Stimulated activated CD8-positive, alpha-beta memory T cell treated with anti-CD3 and anti-CD28 coated beads, Interleukin-7, amount 100 ng/mL, for 24 hours (primary cell): ENCODE data around the gene SLC12A7.

ENCODE experiments used
- DNase-seq: peaks from one replicate; pipeline ENCODE4 v3.0.0-alpha.2; 2020; ENCODE audit warnings: low read depth

The SLC12A7 gene

DNA sequence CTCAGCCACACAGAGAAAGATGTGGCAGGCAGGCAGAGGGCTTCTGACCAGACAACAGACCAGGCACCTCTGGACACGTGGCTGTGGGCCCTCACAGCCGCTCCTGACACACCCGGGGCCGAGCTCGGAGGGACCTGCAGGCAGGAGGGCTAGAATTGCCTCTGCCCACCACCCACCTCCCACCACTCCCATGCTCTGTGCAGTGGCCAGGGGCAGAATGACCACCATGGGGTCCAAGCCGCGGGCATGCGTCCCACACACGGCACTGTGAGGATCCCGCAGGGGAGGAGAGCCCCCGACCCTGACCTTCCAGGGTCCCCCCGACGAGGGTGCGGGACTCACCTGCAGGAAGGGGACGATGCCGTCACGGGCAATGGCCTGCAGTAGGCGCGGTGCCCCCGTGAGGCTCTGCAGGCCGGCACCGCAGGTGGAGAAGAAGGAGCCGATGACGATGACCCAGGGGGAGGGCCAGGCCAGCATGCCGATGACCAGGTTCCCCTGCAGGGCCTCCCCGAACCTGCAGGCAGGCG, 34.3 kb downstream of the SLC12A7 start:
- no peak for DNase-seq

DNA sequence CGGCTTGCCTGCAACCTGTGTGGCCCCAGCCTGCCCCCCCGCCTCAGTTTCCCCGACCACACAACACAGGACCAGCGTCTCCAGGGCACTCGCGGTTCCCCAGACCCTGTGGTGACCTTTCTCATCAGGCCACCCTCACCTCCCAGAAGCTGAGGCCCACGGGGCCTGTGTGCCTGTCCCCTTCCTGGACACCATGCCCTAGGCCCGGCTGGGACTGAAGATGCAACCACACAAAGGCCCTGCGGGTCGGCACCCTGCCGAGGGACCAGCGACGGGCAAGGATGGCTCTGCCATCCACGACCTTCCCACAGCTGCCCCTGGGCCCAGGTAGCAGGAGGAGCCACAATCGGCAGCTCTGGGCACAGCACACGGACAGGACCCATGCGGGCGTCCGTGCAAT, 34.8 kb downstream of the SLC12A7 start:
- DNase-seq = no peak

DNA sequence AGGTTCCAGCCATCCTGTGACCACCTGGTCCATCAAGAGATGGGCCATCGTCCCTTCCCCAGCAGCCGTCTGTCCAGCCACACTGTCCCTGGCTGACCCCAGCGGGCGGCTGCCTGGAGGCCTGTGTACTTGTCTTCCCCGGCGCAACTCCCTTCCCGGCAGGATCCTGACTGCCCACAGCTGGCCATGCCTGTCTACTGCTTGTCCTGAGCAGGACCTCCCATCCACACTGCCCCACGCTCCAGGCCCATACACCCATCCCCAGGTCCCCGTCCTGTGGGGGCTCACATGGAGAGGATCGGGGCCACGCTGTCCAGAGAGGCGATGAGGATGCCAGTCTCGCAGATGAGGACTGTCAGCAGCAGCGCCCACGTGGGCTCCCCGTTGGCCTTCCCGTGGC, 35.5 kb downstream of the SLC12A7 start:
- no peak for DNase-seq

DNA sequence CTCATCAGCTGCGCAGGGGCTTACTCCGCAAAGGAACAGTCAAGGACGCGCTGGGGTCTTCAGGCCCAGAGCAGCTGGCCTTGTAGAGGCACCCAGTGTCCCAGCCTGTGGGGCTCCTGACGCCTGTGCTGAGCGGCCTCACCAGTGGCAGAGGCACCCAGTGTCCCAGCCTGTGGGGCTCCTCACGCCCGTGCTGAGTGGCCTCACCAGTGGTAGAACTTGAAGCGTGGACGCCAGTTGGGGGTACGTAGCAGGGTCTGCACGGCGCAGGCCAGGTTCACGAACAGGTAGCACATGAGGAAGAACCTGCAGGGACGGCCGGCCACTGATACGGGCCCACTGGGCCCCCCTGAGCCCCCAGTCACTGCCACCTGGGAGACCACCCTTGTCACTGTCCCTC, 35.9 kb downstream of the SLC12A7 start:
- DNase-seq = no peak

DNA sequence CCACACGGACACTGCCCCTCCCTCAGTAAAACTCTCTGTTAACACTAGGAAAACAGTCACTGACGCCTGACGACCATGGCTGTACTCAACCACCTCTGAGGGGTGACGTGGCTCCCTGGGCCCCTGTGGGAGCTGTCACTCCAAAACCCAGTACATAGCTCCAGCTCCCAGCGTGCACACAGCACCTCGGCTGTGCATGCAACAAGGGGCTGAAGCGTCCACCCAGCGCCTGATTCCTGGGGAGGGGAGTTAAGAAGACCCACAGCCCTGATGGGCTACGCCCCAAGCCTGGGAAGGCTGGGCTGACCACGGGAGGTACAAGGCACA, 36.3 kb downstream of the SLC12A7 start:
- DNase-seq = no peak

DNA sequence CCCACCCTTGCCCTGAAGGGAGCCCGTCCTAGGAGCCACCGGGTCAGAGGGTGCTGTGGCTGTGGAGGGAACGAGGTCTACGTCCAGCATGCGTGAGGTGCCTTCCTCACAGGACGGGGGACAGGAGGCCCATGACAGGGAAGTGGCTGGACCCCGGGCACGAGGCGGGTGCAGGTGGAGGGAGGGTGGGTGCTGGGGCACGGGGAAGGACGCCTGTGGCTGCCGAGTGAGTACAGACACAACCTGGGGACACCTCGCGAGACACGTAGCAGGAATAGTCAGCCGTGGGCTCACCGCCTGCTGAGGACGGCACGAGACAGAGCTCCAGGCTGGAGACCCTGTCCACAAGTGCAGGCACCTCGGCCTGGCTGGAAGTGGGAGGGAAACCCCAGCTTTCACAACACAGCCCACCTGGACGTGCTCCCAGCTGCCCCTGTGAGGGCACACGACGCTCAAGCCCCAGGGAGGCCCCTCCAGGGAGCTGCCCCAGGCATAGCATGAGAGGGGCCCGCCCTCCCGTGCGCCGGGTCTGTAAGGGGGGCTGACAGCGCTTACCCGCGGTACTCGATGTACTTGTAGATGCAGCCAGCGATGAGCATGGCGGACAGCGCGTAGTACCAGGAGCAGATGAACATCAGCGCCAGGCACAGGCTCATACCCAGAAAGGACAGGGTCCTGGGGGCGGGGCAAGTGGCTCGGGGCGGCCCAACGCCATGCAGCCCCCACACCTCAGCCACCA, 36.9 kb downstream of the SLC12A7 start:
- DNase-seq = no peak

DNA sequence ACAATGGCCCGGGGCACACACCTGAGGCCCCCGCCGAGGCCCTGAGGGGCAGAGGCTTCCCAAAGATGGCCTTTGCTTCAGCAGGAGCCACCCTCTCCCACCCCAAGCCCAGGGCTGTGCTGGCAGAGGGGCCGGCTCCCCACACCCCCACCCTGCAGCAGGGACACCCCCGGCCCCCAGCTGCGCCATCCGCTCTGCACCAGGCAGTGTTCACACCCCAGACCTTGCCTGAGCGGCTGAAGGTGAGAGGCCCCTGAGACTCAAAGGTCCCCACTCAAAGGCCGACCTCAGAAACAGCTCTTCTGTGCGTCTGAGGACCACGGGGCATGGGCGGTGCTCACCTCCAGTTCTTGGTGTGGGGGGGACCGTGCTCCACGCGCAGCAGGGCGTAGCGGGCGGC, 37.6 kb downstream of the SLC12A7 start:
- no peak for DNase-seq

DNA sequence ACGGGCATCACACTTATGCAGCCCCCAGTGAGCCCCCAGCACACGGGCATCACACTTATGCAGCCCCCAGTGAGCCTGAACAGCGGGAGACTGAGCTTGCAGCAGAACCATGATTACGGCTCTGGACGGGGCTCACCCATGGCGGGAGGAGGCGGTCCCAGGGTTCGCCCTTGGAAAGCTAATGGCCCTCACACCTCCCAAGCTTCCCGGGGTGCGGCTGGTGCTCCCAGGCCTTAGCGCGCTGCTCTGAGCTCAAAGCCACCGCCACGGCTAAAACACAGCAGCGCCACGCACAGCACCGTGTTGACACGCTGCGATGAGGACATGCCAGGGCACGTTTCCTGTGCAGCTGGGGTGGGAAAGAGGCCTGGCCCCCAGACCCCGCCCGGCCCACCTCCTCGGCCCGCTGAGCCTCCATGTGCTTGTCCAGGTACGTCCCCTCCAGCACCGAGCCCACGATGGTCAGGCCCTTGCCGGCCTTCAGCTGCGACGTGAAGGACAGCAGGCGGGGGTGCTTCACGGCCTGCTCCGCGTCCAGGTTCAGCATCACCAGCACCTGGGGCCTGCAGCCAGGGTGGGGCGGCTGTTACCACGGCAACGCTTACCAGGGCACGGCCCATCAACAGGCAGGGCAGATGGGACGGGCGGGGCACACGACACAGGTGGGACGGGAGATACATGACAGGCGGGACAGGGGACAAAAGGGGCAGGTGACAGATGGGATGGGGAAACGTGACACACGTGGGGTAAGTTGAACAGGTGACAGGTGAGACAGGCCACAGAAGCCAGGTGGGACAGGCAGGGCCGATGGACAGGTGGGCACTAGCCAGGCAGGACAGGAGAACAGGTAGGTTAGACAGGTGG, 38.4 kb downstream of the SLC12A7 start:
- DNase-seq = no peak

DNA sequence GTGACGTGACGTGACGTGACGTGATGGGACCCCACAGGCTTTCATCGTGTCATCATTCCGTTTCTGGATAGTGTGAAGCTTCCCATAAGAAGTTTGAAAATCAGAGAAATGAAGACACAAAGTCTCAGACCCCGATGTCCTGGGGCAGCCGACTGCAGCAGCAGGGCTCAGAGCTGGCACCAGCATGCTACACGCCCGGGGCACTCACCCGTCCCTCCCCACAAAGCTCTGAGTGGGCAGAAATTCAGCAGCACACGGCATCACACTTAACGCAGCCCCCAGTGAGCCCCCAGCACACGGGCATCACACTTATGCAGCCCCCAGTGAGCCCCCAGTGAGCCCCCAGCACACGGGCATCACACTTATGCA, 42.2 kb downstream of the SLC12A7 start:
- no peak for DNase-seq

DNA sequence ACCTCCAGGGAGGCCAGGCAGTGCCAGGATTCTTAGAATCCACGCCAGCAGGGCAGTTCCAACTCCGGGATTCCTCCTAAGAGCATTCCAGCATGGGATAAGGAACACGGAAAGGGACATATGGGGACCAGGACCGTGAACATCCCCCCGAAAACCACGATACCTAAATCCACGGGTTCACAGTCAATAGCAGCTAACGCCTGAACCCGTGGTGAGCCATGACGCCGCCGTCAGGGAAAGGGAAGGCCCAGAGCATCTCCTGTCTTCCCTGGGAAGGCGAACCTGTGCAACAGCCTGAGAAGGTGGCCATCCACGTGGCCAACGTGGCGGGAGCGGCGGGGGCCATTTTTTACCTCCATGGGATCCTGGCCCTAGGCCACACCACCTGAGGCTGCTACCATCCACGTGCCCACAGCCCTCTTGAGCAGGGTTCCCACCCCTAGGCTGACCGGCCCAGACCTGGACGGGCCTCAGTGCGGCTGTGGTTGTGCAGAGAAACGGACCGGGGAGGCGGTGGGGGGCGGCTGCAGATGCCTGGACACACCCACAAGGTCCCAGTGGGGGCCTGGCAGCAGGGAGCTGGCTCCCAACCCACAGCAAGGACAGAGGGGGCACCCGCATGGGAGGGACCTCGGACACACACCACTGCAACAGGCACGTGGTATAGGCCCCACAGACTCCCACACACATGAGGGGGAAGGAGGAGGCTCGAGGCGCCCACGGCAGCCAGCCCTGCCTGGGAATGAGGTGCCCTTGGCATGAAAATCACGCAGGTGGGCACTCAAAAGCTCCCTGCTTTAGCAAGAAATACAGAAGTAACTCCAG, 42.8 kb downstream of the SLC12A7 start:
- DNase-seq = no peak

DNA sequence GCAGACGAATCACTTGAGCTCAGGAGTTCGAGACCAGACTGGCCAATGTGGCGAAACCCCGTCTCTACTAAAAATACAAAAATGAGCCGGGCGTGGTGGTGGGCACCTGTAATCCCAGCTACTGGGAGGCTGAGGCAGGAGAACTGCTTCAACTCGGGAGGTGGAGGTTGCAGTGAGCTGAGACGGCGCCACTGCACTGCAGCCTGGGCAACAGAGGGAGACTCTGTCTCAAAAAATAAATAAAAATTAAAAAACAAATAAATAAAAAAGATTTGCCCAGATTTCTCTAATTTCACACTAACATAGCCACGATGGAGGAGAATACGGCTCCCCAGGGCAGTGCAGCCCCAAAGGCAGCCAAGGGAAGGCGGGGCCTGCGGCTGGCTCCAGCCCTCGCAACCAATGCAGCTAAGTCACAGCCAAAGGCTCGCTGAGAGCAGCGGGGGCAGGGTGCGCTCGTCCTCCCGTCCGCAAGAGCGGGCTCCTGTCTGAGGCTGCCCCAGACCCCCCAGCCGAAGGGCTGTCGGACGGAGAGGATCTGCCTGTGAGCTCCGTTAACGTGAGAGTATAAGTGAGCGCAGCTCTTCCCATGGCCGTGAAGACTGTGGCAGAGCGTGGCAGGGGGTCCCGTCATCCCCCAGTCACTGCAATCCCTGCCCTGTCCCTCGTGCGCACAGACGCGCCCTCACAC, 43.5 kb downstream of the SLC12A7 start:
- DNase-seq = no peak

DNA sequence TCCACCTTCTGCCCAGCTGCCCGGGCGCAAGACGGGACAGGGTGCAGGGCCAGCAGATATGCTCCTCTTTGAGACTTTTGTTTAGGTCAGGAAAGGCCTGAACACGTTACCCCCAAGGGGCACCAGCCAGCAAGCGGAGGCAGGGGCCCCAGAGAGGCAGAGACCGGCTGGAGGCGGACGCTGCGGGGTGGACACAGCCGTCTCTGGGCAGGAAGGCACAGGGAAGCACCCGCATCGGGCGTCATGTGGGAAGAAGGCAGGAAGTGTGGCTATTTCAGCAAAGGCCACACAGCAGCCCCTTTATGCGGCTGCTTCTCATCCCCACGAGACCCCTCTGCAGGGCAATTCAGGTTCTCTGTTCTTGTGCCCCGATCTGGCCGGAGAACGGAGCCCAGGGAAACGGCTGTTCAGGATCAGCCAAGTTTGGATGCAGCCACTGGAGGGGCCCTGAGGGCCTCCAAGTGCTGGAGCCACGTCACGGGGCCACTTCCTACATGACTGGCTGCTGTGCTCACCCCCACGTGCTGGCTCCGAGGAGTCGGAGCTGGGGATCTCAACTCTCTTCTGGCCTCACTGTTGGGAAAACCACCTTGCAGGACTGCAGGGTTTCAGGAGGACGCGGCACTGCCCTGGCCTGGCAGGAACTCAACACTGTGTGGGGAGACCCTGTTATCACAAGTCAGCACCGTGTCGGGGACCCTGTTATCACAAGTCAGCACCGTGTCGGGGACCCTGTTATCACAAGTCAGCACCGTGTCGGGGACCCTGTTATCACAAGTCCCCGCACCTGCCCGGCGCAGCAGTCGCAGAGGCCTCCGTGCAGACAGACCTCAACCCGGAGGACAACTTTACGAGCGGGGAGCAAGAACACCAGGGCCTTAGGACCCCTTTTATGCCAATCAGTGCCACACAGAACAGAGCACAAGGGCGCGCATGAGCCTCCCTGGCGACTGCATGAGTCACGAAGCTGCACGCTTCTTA, 44.4 kb downstream of the SLC12A7 start:
- no peak for DNase-seq

DNA sequence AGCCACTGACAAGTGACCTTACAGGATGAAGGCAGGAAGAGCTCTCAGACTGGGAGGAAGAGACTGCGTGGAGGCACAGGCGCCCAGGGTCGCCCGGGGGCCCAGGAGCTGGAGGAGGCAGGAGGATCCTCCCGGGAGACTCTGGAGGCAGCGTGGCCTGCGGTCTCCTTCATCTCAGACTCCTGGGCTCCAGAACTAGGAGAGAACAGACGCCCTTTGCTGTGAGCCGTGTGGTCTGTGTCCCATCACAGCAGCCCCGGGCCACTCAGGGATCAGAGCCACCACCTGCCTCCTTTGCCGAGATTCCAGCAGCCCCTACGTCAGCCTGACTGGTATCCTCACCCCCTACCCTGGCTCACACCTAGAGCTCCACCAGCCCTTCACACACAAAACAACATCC, 45.2 kb downstream of the SLC12A7 start:
- no peak for DNase-seq

DNA sequence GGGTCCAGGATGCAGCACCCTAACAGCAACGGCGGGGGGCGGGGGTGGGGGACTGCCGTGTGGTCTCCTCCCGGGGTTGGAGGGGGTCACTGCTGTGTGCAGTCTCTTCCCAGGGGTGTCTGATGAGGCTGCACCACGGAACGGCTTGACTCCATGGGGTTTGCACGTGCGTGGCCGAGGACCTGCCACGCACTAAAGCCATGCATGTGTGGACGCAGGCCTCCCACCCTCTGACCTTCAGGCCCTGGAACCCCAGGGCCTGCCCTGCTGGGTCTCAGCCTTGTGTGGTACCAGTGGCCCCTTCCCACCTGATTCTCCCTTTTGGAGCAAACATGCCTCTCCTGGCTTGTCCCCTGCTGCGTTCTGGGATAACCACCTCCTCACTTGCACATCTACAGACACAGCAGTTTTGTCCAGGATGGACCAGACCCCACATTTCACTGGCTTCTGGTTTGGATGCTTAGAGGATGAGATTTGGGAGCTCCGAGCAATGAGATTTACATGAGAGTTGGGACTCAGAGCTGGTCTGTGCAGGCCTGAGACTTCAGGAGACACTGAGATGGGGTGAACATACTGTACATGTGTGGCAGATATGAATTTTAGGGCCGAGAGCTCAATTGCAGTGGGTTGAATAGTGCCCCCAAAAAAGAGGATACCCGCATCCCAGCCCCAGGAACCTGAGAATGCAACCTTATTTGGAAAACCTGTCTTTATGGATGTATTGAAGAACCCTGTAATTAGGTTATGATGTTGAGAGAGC, 45.8 kb downstream of the SLC12A7 start:
- DNase-seq = no peak

DNA sequence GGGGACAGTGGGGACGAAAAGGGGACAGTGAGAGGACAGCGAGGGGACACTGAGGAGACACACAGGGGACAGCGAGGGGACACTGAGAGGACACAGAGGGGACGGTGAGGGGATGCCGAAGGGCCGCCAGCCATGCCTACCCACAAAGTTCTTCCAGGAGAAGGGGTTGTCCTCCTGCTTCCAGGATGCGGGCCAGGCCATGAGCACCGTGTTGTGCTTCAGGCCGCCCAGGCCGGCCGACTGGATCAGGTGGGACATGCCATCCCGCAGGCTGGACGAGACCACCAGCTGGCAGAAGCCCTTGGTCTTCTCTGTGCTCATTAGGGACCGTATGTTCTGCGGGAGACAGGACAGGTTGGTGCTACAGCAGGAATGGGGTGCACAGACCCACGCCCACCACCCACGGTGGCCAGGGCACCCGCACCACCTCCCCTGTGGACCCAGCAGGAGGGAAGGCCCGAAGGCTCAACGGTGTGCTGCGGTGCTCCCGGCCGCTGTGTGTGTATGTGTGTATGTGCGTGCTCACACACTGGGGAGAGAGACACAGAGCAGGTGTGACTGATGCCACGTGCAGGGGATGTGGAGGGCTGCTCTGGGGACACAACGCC, 46.6 kb downstream of the SLC12A7 start:
- no peak for DNase-seq

DNA sequence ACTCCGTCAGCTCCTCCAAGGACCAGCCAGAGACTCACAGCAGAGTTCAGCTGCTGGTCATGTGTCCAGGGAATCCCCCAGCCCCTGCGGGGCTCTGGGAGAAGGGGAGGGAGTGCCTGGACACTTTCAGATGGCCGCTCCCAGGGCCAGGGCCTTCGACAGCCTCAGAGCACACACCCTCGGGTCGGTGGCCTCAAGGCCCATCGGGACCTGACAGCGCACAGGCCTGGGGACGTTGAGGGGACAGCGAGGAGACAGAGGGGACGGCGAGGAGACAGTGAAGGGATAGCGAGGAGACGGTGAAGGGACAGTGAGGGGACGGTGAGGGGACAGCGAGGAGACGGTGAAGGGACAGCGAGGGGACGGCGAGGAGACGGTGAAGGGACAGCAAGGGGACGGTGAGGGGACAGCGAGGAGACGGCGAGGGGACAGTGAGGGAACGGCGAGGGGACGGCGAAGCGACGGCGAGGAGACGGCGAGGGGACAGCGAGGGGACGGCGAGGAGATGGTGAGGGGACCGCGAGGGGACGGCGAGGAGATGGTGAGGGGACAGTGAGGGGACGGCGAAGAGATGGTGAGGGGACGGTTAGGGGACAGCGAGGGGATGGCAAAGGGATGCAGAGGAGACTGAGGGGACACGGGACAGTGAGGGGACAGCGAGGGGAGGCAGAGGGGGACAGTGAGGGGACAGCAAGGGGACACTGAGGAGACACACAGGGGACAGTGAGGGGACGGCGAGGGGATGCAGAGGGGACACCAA, 47.3 kb downstream of the SLC12A7 start:
- no peak for DNase-seq

DNA sequence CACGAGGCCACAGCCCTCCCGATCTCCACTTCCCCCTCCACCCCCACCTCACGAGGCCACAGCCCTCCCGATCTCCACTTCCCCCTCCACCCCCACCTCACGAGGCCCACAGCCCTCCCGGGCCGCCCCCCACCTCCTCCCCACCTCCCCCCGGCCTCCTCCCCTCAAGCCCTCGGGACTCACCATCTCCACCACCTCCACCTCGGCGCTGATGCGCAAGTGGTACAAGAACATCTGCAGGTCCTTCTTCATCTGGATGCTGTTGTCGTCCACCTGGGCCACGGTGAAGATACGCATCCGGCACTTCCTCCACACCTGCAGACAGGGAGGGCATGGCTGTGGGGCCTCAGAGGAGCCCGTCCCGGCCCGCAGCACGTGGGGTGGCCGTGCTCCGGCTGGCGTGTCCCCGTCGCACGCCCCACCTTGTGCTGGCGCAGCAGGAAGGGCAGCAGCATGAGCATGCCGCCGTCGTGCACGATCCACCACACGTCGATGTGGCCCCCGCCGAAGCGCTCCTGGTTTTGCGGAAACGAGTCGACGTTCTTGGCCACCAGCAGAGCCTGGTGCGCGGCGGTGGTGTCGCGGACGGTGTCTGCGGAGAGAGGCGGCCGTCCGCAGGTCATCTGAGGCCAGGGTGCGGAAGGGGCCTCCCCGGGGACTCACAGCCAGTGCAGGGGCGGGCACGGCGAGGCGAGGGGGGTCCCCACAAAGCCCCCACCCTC, 48.0 kb downstream of the SLC12A7 start:
- no peak for DNase-seq
